Calu3 (cell line): ENCODE data around the gene ESF1. TPM values are rescaled to one million over a fixed set of nuclear protein-coding genes. Genes with fewer than 3 reads are reported as not detected.

Experiments
- BruUV-seq: library from RNA; stranded (reverse); fragments of 400-500 nt; replicated peaks from 2 replicates; lab custom pipeline; 2021; lab: Mats Ljungman, UMichigan
- CTCF ChIA-PET: fragments of 300-600 bp; sonication (Branson Sonifier 250); formaldehyde crosslinking; loops from one replicate; lab custom pipeline; 2022; ENCODE audit warnings: antibody characterized with exemption; lab: Charles Lee
- DNase-seq: peaks from one replicate; pipeline ENCODE4 v3.0.0; 2022
- H3K27ac Mint-ChIP-seq: one replicate; pipeline ENCODE4 v1.8.0; 2022; ENCODE audit warnings: mixed read lengths; ENCODE audit not compliant: unreplicated experiment
- H3K27me3 Mint-ChIP-seq: one replicate; pipeline ENCODE4 v1.8.0; 2022; ENCODE audit warnings: mixed read lengths; ENCODE audit not compliant: unreplicated experiment
- H3K36me3 Mint-ChIP-seq: one replicate; pipeline ENCODE4 v1.8.0; 2022; ENCODE audit warnings: mild to moderate bottlenecking, moderate library complexity, mixed read lengths; ENCODE audit not compliant: insufficient read depth, unreplicated experiment
- H3K4me1 Mint-ChIP-seq: one replicate; pipeline ENCODE4 v1.8.0; 2022; ENCODE audit warnings: mild to moderate bottlenecking, low read depth, mixed read lengths; ENCODE audit not compliant: unreplicated experiment
- H3K4me3 Mint-ChIP-seq: one replicate; pipeline ENCODE4 v1.8.0; 2022; ENCODE audit warnings: mild to moderate bottlenecking, low read depth, moderate library complexity, mixed read lengths; ENCODE audit not compliant: unreplicated experiment
- H3K9me3 Mint-ChIP-seq: one replicate; pipeline ENCODE4 v1.8.0; 2022; ENCODE audit warnings: low read depth, mixed read lengths; ENCODE audit not compliant: unreplicated experiment
- intact Hi-C: fragments of 100-400 bp; cut with micrococcal nuclease; formaldehyde crosslinking; loops from one replicate; pipeline ENCODE4 v1.10.0; 2022; ENCODE audit not compliant: unreplicated experiment
- total RNA-seq: library from RNA; stranded (reverse); gene quantifications from 2 replicates; pipeline ENCODE4 v1.2.3, GENCODE V29; 2022
- TF ChIP-seq, protein P1 (sequence below): fragments of 200-600 bp; IDR thresholded peaks from one replicate; pipeline ENCODE4 v1.8.0; 2022; ENCODE audit warnings: antibody characterized with exemption; ENCODE audit not compliant: unreplicated experiment

Gene ESF1
- total RNA-seq, 1 experiment from 2014 or later, result 14.7 TPM

DNA sequence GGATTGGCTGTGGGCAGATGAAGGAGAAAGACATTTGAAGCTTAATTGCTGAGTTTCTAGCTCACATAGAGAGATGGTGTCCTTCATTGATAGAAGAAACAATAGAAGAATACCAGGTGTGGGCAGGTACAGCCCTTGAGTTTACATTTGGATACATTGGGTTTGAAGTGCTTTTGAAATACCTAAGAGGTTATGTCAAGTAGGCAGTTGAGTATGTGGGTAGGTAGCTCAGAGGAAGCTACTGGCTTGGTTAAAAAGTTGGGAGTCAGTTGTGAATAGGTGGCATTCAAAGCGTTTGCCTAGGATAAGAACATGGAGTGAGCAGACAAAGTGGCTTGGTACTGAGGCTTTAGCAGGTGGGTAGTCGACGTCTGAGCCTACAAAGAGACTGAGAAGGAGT lies 25.1 kb upstream of the ESF1 start:
- TF ChIP-seq, protein P1, sequence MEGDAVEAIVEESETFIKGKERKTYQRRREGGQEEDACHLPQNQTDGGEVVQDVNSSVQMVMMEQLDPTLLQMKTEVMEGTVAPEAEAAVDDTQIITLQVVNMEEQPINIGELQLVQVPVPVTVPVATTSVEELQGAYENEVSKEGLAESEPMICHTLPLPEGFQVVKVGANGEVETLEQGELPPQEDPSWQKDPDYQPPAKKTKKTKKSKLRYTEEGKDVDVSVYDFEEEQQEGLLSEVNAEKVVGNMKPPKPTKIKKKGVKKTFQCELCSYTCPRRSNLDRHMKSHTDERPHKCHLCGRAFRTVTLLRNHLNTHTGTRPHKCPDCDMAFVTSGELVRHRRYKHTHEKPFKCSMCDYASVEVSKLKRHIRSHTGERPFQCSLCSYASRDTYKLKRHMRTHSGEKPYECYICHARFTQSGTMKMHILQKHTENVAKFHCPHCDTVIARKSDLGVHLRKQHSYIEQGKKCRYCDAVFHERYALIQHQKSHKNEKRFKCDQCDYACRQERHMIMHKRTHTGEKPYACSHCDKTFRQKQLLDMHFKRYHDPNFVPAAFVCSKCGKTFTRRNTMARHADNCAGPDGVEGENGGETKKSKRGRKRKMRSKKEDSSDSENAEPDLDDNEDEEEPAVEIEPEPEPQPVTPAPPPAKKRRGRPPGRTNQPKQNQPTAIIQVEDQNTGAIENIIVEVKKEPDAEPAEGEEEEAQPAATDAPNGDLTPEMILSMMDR, result no peak
- Mint-ChIP-seq H3K27ac (no peak overlapping the region), H3K4me3 (no peak overlapping the region), H3K27me3 (no peaks in the 10 kb centered on the region), H3K36me3 (no peaks in the 10 kb centered on the region), H3K9me3 (no peaks in the 10 kb centered on the region), H3K4me1 (no peaks in the 10 kb centered on the region)
- intact Hi-C loops, result no loop called here
- no TSS peak for BruUV-seq
- no peak for DNase-seq
- CTCF ChIA-PET, result no interaction called here

DNA sequence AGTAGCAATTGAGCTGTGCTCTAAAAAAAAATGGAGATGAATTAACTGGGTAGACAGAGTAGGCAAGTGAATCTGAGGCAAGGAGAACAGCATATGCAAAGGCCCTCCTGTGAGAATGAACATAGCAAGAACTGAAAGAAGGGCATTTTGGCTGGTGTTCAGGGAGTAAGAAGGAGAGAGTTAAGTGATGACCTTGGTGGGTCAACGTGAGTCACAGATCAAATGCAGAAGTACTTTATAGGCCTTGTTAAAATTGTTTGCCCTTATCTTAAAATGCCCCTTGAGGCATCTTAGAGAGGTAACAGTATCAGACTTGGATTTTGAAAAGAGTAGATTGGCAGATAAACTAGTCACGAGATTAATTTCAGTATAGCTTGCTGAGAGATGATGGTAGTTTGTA lies 24.7 kb upstream of the ESF1 start:
- intact Hi-C loops, result no loop called here
- CTCF ChIA-PET, result no interaction called here
- no peak for DNase-seq
- H3K27me3 Mint-ChIP-seq, result no peaks in the 10 kb centered on the region
- TF ChIP-seq, protein P1, result no peak
- H3K4me3 Mint-ChIP-seq, result no peak overlapping the region
- no peaks in the 10 kb centered on the region for H3K4me1 Mint-ChIP-seq
- no TSS peak for BruUV-seq
- H3K36me3 Mint-ChIP-seq, result no peaks in the 10 kb centered on the region
- H3K9me3 Mint-ChIP-seq, result no peaks in the 10 kb centered on the region
- no peak overlapping the region for H3K27ac Mint-ChIP-seq

DNA sequence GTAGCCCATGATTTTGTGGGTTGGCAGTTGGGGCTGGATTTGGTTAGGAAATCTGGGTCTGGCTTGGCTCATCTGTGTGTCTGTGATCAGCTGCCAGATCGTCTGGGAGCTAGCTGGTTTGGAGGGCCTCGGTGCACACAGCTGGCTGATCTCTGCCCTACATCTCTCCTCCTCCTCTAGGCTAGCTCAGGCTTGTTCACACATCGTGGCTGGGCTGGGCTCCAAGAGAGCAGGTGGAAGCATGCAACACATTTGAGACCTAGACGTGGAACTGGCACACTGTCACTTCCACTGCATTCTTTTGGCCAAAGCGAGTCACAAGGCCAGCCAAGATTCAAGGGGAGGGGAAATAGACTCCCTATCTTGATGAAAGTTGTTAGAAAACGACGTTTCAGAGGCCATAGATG lies 16.0 kb upstream of the ESF1 start:
- Mint-ChIP-seq H3K9me3 (no peaks in the 10 kb centered on the region), H3K4me1 (no peaks in the 10 kb centered on the region), H3K36me3 (peaks cover 10% of the 10 kb centered on the region), H3K27me3 (no peaks in the 10 kb centered on the region), H3K4me3 (no peak overlapping the region), H3K27ac (no peak overlapping the region)
- intact Hi-C loops, result no loop called here
- no peak for DNase-seq
- TF ChIP-seq, protein P1, result no peak
- BruUV-seq, result no TSS peak
- CTCF ChIA-PET, result interaction anchor here (0.6 kb wide), 1 partner anchor 24 kb away, joined by 3 read pairs; no protein-coding TSS in a partner anchor

DNA sequence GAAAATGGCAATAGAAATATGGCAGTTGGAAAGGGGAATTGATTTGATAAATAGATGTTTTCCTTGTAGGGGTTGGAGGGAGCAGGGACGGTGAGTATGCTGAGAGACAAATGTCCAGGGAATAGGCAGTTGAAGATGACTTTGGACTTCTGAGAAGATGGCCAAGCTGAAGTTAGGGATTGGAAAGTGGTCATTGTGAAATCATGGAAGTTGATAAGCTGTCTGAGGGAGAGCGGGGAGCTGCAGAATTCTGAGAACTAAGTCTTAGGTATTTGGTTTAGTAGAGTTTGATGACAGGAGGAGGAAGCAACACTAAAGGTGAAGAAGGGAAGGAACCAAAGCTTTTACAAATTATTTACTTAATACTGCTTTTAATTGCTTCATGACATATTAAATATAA lies 15.3 kb upstream of the ESF1 start:
- intact Hi-C loops, result no loop called here
- DNase-seq, result no peak
- Mint-ChIP-seq H3K27me3 (no peaks in the 10 kb centered on the region), H3K27ac (no peak overlapping the region), H3K9me3 (no peaks in the 10 kb centered on the region), H3K4me3 (no peak overlapping the region), H3K36me3 (peaks cover 10% of the 10 kb centered on the region), H3K4me1 (no peaks in the 10 kb centered on the region)
- no TSS peak for BruUV-seq
- TF ChIP-seq, protein P1, result no peak
- CTCF ChIA-PET, result interaction anchor here (0.5 kb wide), 1 partner anchor 790 kb away, joined by 3 read pairs; no protein-coding TSS in a partner anchor
